Measurements from ENCODE around the gene TNPO3. TPM values are rescaled to one million over a fixed set of nuclear protein-coding genes. Genes with fewer than 3 reads are reported as not detected.
A peak's percentile ranks its signal among the peaks of the same experiment; 100 is the strongest.

TNPO3 gene
- total and polyA plus RNA-seq, 12 donors, result 10.6 to 61.1 (median 41.8) TPM

DNA sequence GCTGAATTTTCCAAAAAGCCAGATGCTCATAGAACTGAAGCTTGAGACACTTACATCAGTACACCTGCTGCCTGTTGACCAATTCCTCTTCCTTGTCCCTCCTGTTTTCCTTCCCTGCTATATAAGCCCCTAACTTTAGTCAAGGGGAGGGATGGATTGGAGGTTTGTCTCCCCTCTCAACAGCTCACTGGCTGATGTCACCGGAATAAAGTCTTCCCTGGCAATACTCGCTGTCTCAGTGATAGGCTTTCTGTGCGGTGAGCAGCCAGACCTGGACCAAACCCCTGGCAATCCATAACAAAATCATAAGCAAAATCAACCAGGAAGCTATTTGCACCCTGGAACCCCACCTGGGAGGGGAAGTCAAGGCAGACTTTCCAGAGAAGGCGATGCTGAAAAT is 118.1 kb downstream of the TNPO3 start:
- Histone ChIP-seq H3K27me3 (no peaks in the 10 kb centered on the region), H3K4me3 (no peak overlapping the region), H3K9me3 (replicated peaks in 1 of 3) (no peaks in the 10 kb centered on the region), H3K36me3 (replicated peaks in 1 of 2) (no peaks in the 10 kb centered on the region), H3K4me1 (replicated peaks in 1 of 2) (peaks cover 3 to 7% of the 10 kb centered on the region in 2 donors), H3K27ac (no peak overlapping the region)
- WGBS, 4 donors, result 89 to 97% (median 91%) methylated on average over 4 of the region's 4 CpGs
- DNase-seq, result no peak
- TF ChIP-seq, protein P1, sequence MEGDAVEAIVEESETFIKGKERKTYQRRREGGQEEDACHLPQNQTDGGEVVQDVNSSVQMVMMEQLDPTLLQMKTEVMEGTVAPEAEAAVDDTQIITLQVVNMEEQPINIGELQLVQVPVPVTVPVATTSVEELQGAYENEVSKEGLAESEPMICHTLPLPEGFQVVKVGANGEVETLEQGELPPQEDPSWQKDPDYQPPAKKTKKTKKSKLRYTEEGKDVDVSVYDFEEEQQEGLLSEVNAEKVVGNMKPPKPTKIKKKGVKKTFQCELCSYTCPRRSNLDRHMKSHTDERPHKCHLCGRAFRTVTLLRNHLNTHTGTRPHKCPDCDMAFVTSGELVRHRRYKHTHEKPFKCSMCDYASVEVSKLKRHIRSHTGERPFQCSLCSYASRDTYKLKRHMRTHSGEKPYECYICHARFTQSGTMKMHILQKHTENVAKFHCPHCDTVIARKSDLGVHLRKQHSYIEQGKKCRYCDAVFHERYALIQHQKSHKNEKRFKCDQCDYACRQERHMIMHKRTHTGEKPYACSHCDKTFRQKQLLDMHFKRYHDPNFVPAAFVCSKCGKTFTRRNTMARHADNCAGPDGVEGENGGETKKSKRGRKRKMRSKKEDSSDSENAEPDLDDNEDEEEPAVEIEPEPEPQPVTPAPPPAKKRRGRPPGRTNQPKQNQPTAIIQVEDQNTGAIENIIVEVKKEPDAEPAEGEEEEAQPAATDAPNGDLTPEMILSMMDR (IDR thresholded peaks at IDR 0.05), result no peak
- TF ChIP-seq POLR2A (IDR thresholded peaks at IDR 0.05), result no peak
- intact Hi-C loops (cut with DNase I), result no loop called here

GRCh38 chr7:128935342-128935730 is 119.6 kb downstream of the TNPO3 start:
- H3K4me3 ChIP-seq, result no peak overlapping the region
- 54 to 68% (median 61%) methylated on average over 5 to 6 of the region's 6 CpGs for WGBS, 4 donors
- peak overlapping the region in 2 of 5 donors; percentile 24 to 69 for H3K27ac ChIP-seq
- peak in 1 of 7 donors; percentile 11 for DNase-seq
- intact Hi-C loops (cut with DNase I), result no loop called here
- no peaks in the 10 kb centered on the region for H3K9me3 ChIP-seq (replicated peaks in 1 of 3)
- no peaks in the 10 kb centered on the region for H3K36me3 ChIP-seq (replicated peaks in 1 of 2)
- H3K4me1 ChIP-seq (replicated peaks in 1 of 2), result peaks cover 3 to 7% of the 10 kb centered on the region in 2 donors
- TF ChIP-seq POLR2A (IDR thresholded peaks at IDR 0.05), result no peak
- TF ChIP-seq, protein P1 (IDR thresholded peaks at IDR 0.05), result no peak
- H3K27me3 ChIP-seq, result no peaks in the 10 kb centered on the region

- no peaks in the 10 kb centered on the region for H3K9me3 ChIP-seq (replicated peaks in 1 of 3)
- peak in 1 of 7 donors; percentile 35 for DNase-seq
- intact Hi-C loops (cut with DNase I), result no loop called here
- H3K27ac ChIP-seq, result peak overlapping the region in 3 of 5 donors; percentile 24 to 69 (median 26)
- 61 to 86% (median 65%) methylated on average over 8 to 14 of the region's 14 CpGs for WGBS, 4 donors
- no peaks in the 10 kb centered on the region for H3K36me3 ChIP-seq (replicated peaks in 1 of 2)
- H3K4me1 ChIP-seq (replicated peaks in 1 of 2), result peaks cover 3 to 7% of the 10 kb centered on the region in 2 donors
- no peak for TF ChIP-seq POLR2A (IDR thresholded peaks at IDR 0.05)
- TF ChIP-seq, protein P1 (IDR thresholded peaks at IDR 0.05), result no peak
- no peaks in the 10 kb centered on the region for H3K27me3 ChIP-seq
- H3K4me3 ChIP-seq, result no peak overlapping the region
Observed at GRCh38 chr7:128934361-128935341, 120.3 kb downstream of the TNPO3 start.

GRCh38 chr7:128933180-128933891 is 121.6 kb downstream of the TNPO3 start:
- Histone ChIP-seq H3K36me3 (replicated peaks in 1 of 2) (no peaks in the 10 kb centered on the region), H3K4me3 (no peak overlapping the region), H3K27ac (peak overlapping the region in 2 of 5 donors; percentile 18 to 48), H3K27me3 (peaks cover under 1% of the 10 kb centered on the region), H3K4me1 (replicated peaks in 1 of 2) (peaks cover under 1 to 3% of the 10 kb centered on the region in 2 donors), H3K9me3 (replicated peaks in 1 of 3) (no peaks in the 10 kb centered on the region)
- WGBS, 4 donors, result 51 to 71% (median 58%) methylated on average over 12 to 15 of the region's 15 CpGs
- intact Hi-C loops (cut with DNase I), result no loop called here
- DNase-seq, result peak in 5 of 7 donors; percentile 42 to 71 (median 54)
- TF ChIP-seq POLR2A (IDR thresholded peaks at IDR 0.05), result no peak
- TF ChIP-seq, protein P1 (IDR thresholded peaks at IDR 0.05), result no peak

Data from adrenal gland (tissue), 12 donors.